Kidney (tissue), 14 donors: ENCODE measurements around the gene CPXM2. TPM values are rescaled to one million over a fixed set of nuclear protein-coding genes. Genes with fewer than 3 reads are reported as not detected.
A peak's percentile ranks its signal among the peaks of the same experiment; 100 is the strongest.

ENCODE experiments used
- DNase-seq, 5 donors: peaks; one replicate each; pipeline ENCODE4 v3.0.0-alpha.2; 2013 to 2020
- FAIRE-seq: peaks from 2 replicates; lab custom pipeline; 2012; peaks lifted over from hg19 to GRCh38; lab: Jason Lieb, UNC
- H3K27ac ChIP-seq, 2 donors: one replicate each; pipeline ENCODE4 v1.7.0; 2013; ENCODE audit warnings: low read depth in 2 of 2, low read length in 2 of 2, inconsistent platforms in 1 of 2
- H3K27me3 ChIP-seq: one replicate; pipeline ENCODE4 v1.7.1; 2013; ENCODE audit warnings: low read length, inconsistent platforms; ENCODE audit not compliant: control insufficient read depth, insufficient read depth
- H3K36me3 ChIP-seq, 3 donors: one replicate each; pipeline versions ENCODE4 v1.7.0 to v1.7.1; 2013; ENCODE audit warnings: low read length in 3 of 3, control low read depth in 1 of 3, inconsistent platforms in 1 of 3; ENCODE audit not compliant: insufficient read depth in 3 of 3, control insufficient read depth in 2 of 3
- H3K4me1 ChIP-seq, 3 donors: one replicate each; pipeline versions ENCODE4 v1.7.0 to v1.7.1; 2013; ENCODE audit warnings: low read length in 3 of 3, inconsistent platforms in 1 of 3, low read depth in 1 of 3; ENCODE audit not compliant: control insufficient read depth in 2 of 3, insufficient read depth in 2 of 3
- H3K4me3 ChIP-seq, 3 donors: one replicate each; pipeline versions ENCODE4 v1.7.0 to v1.8.1; 2013; ENCODE audit warnings: low read length in 3 of 3, control low read depth in 1 of 3, inconsistent platforms in 1 of 3
- H3K9ac ChIP-seq, 3 donors: one replicate each; pipeline versions ENCODE4 v1.7.0 to v1.7.1; 2013; ENCODE audit warnings: low read length in 3 of 3, control low read depth in 1 of 3, inconsistent platforms in 1 of 3
- H3K9me3 ChIP-seq, 3 donors: one replicate each; pipeline versions ENCODE4 v1.7.0 to v1.7.1; 2013; ENCODE audit warnings: low read length in 3 of 3, control low read depth in 1 of 3, inconsistent platforms in 1 of 3; ENCODE audit not compliant: control insufficient read depth in 2 of 3, insufficient read depth in 1 of 3
- CTCF ChIP-seq: IDR thresholded peaks from 3 replicates; pipeline ENCODE4 v1.5.1; 2012; ENCODE audit warnings: mild to moderate bottlenecking, moderate library complexity, borderline replicate concordance; ENCODE audit not compliant: insufficient read depth; ENCODE audit errors: extremely low read depth
- intact Hi-C: fragments of 100-400 bp; cut with DNase I; formaldehyde crosslinking; loops from one replicate; pipeline ENCODE4 v1.11.1; 2022
- polyA plus RNA-seq: library from polyadenylated mRNA; stranded (reverse); fragments of 350-450 nt; fragmentation: Illumina TruSeq; extraction: RNeasy Lipid Tissue Mini Kit (QIAGEN cat#74804); gene quantifications from one replicate; pipeline ENCODE4 v1.2.3, GENCODE V29; 2014; ENCODE audit warnings: low read depth, low replicate concordance; ENCODE audit not compliant: insufficient read depth
- total RNA-seq: library from RNA; stranded (reverse); fragmentation: NEBNext Ultra II Directional; extraction: Animal tissue kit (Norgen Biotek cat#: 25700); gene quantifications from one replicate; pipeline ENCODE4 v1.2.1, GENCODE V29; 2021
- donor health status: control.
- donor health status: control.
- donor health status: control.
- donor health status: control.
- donor health status: control.
- donor health status: DM: yes; HTN: yes; CAD: no.
- donor health status: Normal renal cell carcinoma (clear cell type).

The CPXM2 gene
- total and polyA plus RNA-seq, 2 donors from 2014 or later, result 18.1 to 18.5 TPM

GRCh38 chr10:123870260-123870659, 21.3 kb downstream of the CPXM2 start:
- peaks cover 0 to 10% (median 8%) of the 10 kb centered on the region in 3 donors for H3K4me1 ChIP-seq
- peaks cover 0 to 4% (median 0%) of the 10 kb centered on the region in 3 donors for H3K9me3 ChIP-seq
- H3K27ac ChIP-seq, result peak overlapping the region; percentile 26 to 32
- H3K4me3 ChIP-seq, result no peak overlapping the region
- H3K27me3 ChIP-seq, result no peaks in the 10 kb centered on the region
- peak; percentile 58 to 97 (median 84) for DNase-seq
- intact Hi-C loops, result no loop called here
- no peak overlapping the region for H3K9ac ChIP-seq
- no peak for FAIRE-seq
- no peaks in the 10 kb centered on the region for H3K36me3 ChIP-seq
- no peak for TF ChIP-seq CTCF

GRCh38 chr10:123869020-123869414, 22.6 kb downstream of the CPXM2 start:
- DNase-seq (no peak), FAIRE-seq (no peak)

GRCh38 chr10:123868038-123869019, 23.3 kb downstream of the CPXM2 start:
- Histone ChIP-seq H3K4me3 (no peak overlapping the region), H3K36me3 (no peaks in the 10 kb centered on the region), H3K27me3 (no peaks in the 10 kb centered on the region), H3K9ac (no peak overlapping the region), H3K9me3 (peaks cover 0 to 1% (median 0%) of the 10 kb centered on the region in 3 donors), H3K27ac (peak overlapping the region in 1 of 2 donors; percentile 16), H3K4me1 (peaks cover 0 to 11% (median 8%) of the 10 kb centered on the region in 3 donors)
- intact Hi-C loops, result no loop called here
- DNase-seq, result no peak
- FAIRE-seq, result no peak
- TF ChIP-seq CTCF, result no peak

More at GRCh38 chr10:123869020-123869414, 22.6 kb downstream of the CPXM2 start:
- Histone ChIP-seq H3K4me3 (no peak overlapping the region), H3K27ac (no peak overlapping the region), H3K9ac (no peak overlapping the region), H3K36me3 (no peaks in the 10 kb centered on the region), H3K27me3 (no peaks in the 10 kb centered on the region), H3K9me3 (peaks cover 0 to 4% (median 0%) of the 10 kb centered on the region in 3 donors), H3K4me1 (peaks cover 0 to 10% (median 8%) of the 10 kb centered on the region in 3 donors)
- intact Hi-C loops, result no loop called here
- TF ChIP-seq CTCF, result no peak
